Measurements from ENCODE around the gene SLC38A7.
"Not testable (repeated sequence)": the region's sequence is repeated elsewhere in the genome, so short reads cannot be mapped to it uniquely, and the experiment has no call there.

GRCh38 chr16:58659911-58660310 is 24.7 kb downstream of the SLC38A7 start:
- TF ChIP-seq POLR2A, POLR2AphosphoS5, CTCF (IDR thresholded peaks at IDR 0.05): not testable (repeated sequence)

Data from suprapubic skin (tissue), 4 donors.